D721Med (cell line): ENCODE results near the gene MBOAT2.

Experiments
- DNase-seq: peaks from one replicate; pipeline ENCODE4 v3.0.0; 2011; ENCODE audit warnings: low spot score; ENCODE audit not compliant: insufficient read length
- FAIRE-seq: peaks from 2 replicates; lab custom pipeline; 2011; peaks lifted over from hg19 to GRCh38; lab: Jason Lieb, UNC
- CTCF ChIP-seq: IDR thresholded peaks from 2 replicates; pipeline ENCODE4 v1.5.1; 2012; ENCODE audit warnings: mild to moderate bottlenecking, control low read depth; ENCODE audit not compliant: insufficient read depth; ENCODE audit errors: missing control alignments

MBOAT2 gene

GRCh38 chr2:8985561-8986326 lies 17.7 kb downstream of the MBOAT2 start:
- FAIRE-seq, result no peak
- DNase-seq, result no peak
- TF ChIP-seq CTCF, result no peak

- FAIRE-seq (no peak), DNase-seq (no peak)
- no peak for TF ChIP-seq CTCF
These were observed 18.6 kb downstream of the MBOAT2 start for GRCh38 chr2:8984855-8985254.

GRCh38 chr2:8984157-8984556 lies 19.3 kb downstream of the MBOAT2 start:
- FAIRE-seq (no peak), DNase-seq (no peak)
- no peak for TF ChIP-seq CTCF

- TF ChIP-seq CTCF, result no peak
- no peak for DNase-seq
- FAIRE-seq, result no peak
These were observed 19.9 kb downstream of the MBOAT2 start for GRCh38 chr2:8983571-8983970.

GRCh38 chr2:8981876-8982275 lies 21.6 kb downstream of the MBOAT2 start:
- no peak for FAIRE-seq

GRCh38 chr2:8980096-8980495 lies 23.4 kb downstream of the MBOAT2 start:
- FAIRE-seq (no peak), DNase-seq (no peak)
- TF ChIP-seq CTCF, result no peak

More at GRCh38 chr2:8981876-8982275, 21.6 kb downstream of the MBOAT2 start:
- DNase-seq, result no peak
- no peak for TF ChIP-seq CTCF

GRCh38 chr2:8977758-8978157 lies 25.7 kb downstream of the MBOAT2 start:
- FAIRE-seq (no peak), DNase-seq (no peak)
- TF ChIP-seq CTCF, result no peak
